ENCODE measurements around the gene SCTR.

DNA sequence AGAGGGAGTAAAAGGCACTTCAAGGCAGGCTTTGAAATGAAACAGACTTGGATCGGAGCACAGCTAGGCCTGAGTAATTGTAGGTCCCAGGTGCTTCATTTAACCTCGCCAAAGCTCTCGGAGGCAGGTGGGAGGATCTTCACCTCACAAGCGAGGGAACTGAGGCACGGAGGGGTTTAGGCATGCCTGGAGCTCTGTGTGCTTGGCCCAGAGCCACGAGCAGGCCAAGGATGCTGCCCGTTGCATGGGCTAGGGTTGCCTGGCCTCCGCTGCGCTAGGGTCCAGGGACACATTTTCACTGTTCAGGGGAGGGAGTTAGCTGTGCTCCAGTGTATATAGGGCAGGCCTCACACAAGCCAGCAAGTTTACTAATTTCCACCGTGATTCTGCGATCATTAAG, 81.4 kb downstream of the SCTR start:
- no peak for TF ChIP-seq CTCF (IDR thresholded peaks at IDR 0.05)
- TF ChIP-seq NR1H2 (CRISPR knock-in tag; IDR thresholded peaks at IDR 0.05), result no peak
- TF ChIP-seq ATF1 (CRISPR knock-in tag; IDR thresholded peaks at IDR 0.05), result no peak
- no peak for TF ChIP-seq FOXP1 (CRISPR knock-in tag; IDR thresholded peaks at IDR 0.05; ENCODE audit: borderline replicate concordance)
- TF ChIP-seq, protein P1, sequence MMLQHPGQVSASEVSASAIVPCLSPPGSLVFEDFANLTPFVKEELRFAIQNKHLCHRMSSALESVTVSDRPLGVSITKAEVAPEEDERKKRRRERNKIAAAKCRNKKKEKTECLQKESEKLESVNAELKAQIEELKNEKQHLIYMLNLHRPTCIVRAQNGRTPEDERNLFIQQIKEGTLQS (CRISPR knock-in tag; conservative IDR thresholded peaks at IDR 0.05), result no peak
- no peak for TF ChIP-seq ZNF263 (CRISPR knock-in tag; IDR thresholded peaks at IDR 0.05; ENCODE audit: low read depth)
- no peak for TF ChIP-seq EMX1 (CRISPR knock-in tag; IDR thresholded peaks at IDR 0.05)
- no peak for TF ChIP-seq TCF7 (CRISPR knock-in tag; IDR thresholded peaks at IDR 0.05; ENCODE audit: low read depth)
- no peak for TF ChIP-seq USF2 (CRISPR knock-in tag; IDR thresholded peaks at IDR 0.05)
- no peak for TF ChIP-seq E2F4 (CRISPR knock-in tag; IDR thresholded peaks at IDR 0.05; ENCODE audit: borderline replicate concordance, low read depth)
- no peak for TF ChIP-seq ZNF121 (CRISPR knock-in tag; IDR thresholded peaks at IDR 0.05)
